B cell (primary cell): ENCODE measurements around the gene ZPBP2. TPM values are rescaled to one million over a fixed set of nuclear protein-coding genes. Genes with fewer than 3 reads are reported as not detected.

Experiments used
- ATAC-seq: fragments of 200-7000 bp; cut with Tn5 transposase; one replicate; pipeline ENCODE4 v1.10.0; 2021; ENCODE audit warnings: low read depth, mild to moderate bottlenecking, moderate number of reproducible peaks, moderate library complexity
- CTCF ChIA-PET: fragments of 350-600 bp; sonication (Branson Sonifier 250); formaldehyde crosslinking; loops from one replicate; lab custom pipeline; 2021; ENCODE audit warnings: antibody characterized with exemption, inconsistent platforms; lab: Charles Lee
- POLR2A ChIA-PET: fragments of 350-600 bp; sonication (Branson Sonifier 250); formaldehyde crosslinking; loops from one replicate; lab custom pipeline; 2021; ENCODE audit warnings: antibody characterized with exemption; lab: Charles Lee
- DNase-seq: peaks from one replicate; pipeline ENCODE4 v3.0.0; 2013
- H2AFZ ChIP-seq: 2 replicates; pipeline ENCODE4 v1.6.1; 2012; ENCODE audit warnings: mild to moderate bottlenecking, low read depth, low read length; ENCODE audit not compliant: insufficient read depth, poor library complexity, severe bottlenecking
- H3K27ac ChIP-seq, 2 donors: 1 replicate in 1 of 2; 2 replicates in 1 of 2; pipeline ENCODE4 v1.5.1; 2012 to 2013; ENCODE audit warnings: low read length in 2 of 2, mild to moderate bottlenecking in 2 of 2, moderate library complexity in 1 of 2
- H3K27me3 ChIP-seq, 4 experiments: fragments of 200-600 bp in 1 of 4; sonication (generic) in 1 of 4; replicated peaks in 1 of 4; 1 replicate in 2 of 4; 2 replicates in 2 of 4; pipeline versions ENCODE4 v1.6.1 to v1.7.0; 2013 to 2016; ENCODE audit warnings: low read length in 3 of 4, mild to moderate bottlenecking in 2 of 4, mixed read lengths in 1 of 4, moderate library complexity in 1 of 4; ENCODE audit not compliant: insufficient read depth in 4 of 4, control insufficient read depth in 3 of 4; ENCODE audit errors: control extremely low read depth in 1 of 4
- H3K36me3 ChIP-seq, 2 experiments: replicated peaks in 1 of 2; 1 replicate in 1 of 2; 2 replicates in 1 of 2; pipeline versions ENCODE4 v1.6.1 to v1.7.1; 2013; ENCODE audit warnings: low read length in 1 of 2; ENCODE audit not compliant: insufficient read depth in 2 of 2, control insufficient read depth in 1 of 2; ENCODE audit errors: control extremely low read depth in 1 of 2, extremely low read depth in 1 of 2
- H3K4me1 ChIP-seq, 2 donors: fragments of 200-600 bp in 1 of 2; sonication (generic) in 1 of 2; 1 replicate in 1 of 2; 2 replicates in 1 of 2; pipeline versions ENCODE4 v1.5.1 to v1.6.1; 2013 to 2017; ENCODE audit warnings: low read length in 2 of 2; ENCODE audit not compliant: control insufficient read depth in 2 of 2, insufficient read depth in 2 of 2
- H3K4me2 ChIP-seq: replicated peaks from 2 replicates; pipeline ENCODE3; 2012; ENCODE audit warnings: mild to moderate bottlenecking, low read depth, low read length; ENCODE audit not compliant: poor library complexity, severe bottlenecking
- H3K4me3 ChIP-seq, 5 experiments: fragments of 200-600 bp in 1 of 5; sonication (generic) in 1 of 5; 1 replicate in 3 of 5; 2 replicates in 2 of 5; pipeline versions ENCODE4 v1.5.1 to v1.7.0; 2011 to 2016; ENCODE audit warnings: low read length in 4 of 5, mild to moderate bottlenecking in 4 of 5, low read depth in 2 of 5, control low read depth in 1 of 5, moderate library complexity in 1 of 5; ENCODE audit not compliant: insufficient read depth in 1 of 5; ENCODE audit errors: control extremely low read depth in 1 of 5, extremely low read depth in 1 of 5
- H3K79me2 ChIP-seq: fragments of 200-600 bp; sonication (generic); one replicate; pipeline ENCODE4 v1.6.0; 2016; ENCODE audit warnings: low read length; ENCODE audit not compliant: control insufficient read depth, insufficient read depth
- H3K9ac ChIP-seq: fragments of 200-600 bp; sonication (generic); 2 replicates; pipeline ENCODE4 v1.6.1; 2017; ENCODE audit warnings: mild to moderate bottlenecking, low read length, moderate library complexity
- H3K9me3 ChIP-seq, 3 donors: one replicate each; pipeline versions ENCODE4 v1.6.1 to v1.7.1; 2013; ENCODE audit warnings: low read length in 2 of 3; ENCODE audit not compliant: control insufficient read depth in 2 of 3, insufficient read depth in 1 of 3; ENCODE audit errors: control extremely low read depth in 1 of 3
- H4K20me1 ChIP-seq: 2 replicates; pipeline ENCODE4 v1.6.0; 2012; ENCODE audit warnings: mild to moderate bottlenecking, low read length; ENCODE audit not compliant: insufficient read depth, control insufficient read depth, poor library complexity, severe bottlenecking
- H3K27ac Mint-ChIP-seq: one replicate; pipeline ENCODE4 v1.8.0; 2021; ENCODE audit warnings: mixed read lengths
- H3K27me3 Mint-ChIP-seq: one replicate; pipeline ENCODE4 v1.8.0; 2021; ENCODE audit warnings: mixed read lengths
- H3K4me1 Mint-ChIP-seq: one replicate; pipeline ENCODE4 v1.8.0; 2021; ENCODE audit warnings: mixed read lengths
- H3K4me3 Mint-ChIP-seq: one replicate; pipeline ENCODE4 v1.8.0; 2021; ENCODE audit warnings: mixed read lengths
- H3K9me3 Mint-ChIP-seq: one replicate; pipeline ENCODE4 v1.8.0; 2022; ENCODE audit warnings: mixed read lengths; ENCODE audit not compliant: insufficient read depth
- EZH2 ChIP-seq: IDR thresholded peaks from 2 replicates; pipeline ENCODE4 v1.6.1; 2012; ENCODE audit warnings: borderline replicate concordance, low read depth, mild to moderate bottlenecking, moderate library complexity, low read length; ENCODE audit not compliant: insufficient read depth, poor library complexity, severe bottlenecking
- WGBS: methylation state at CpG from one replicate; pipeline ENCODE4 v1.1.5; 2013; ENCODE audit warnings: missing lambda C conversion rate; ENCODE audit not compliant: insufficient coverage; 5-methylcytosine and 5-hydroxymethylcytosine counted together
- intact Hi-C: fragments of 100-400 bp; cut with micrococcal nuclease; formaldehyde crosslinking; loops from one replicate; pipeline ENCODE4 v1.10.0; 2022
- polyA plus RNA-seq: library from polyadenylated mRNA; depleted of rRNA; stranded (reverse); fragments of >200 nt; gene quantifications from 2 replicates; pipeline ENCODE4 v1.2.3, GENCODE V29; 2012
- total RNA-seq, 2 donors: library from RNA; stranded (reverse); fragments of 120-200 nt in 1 of 2; gene quantifications; 1 replicate in 1 of 2; 2 replicates in 1 of 2; pipeline versions ENCODE4 v1.2.3 to v1.2.4, GENCODE V29; 2013 to 2022
- TF ChIP-seq, protein P1 (sequence below): fragments of 200-600 bp; IDR thresholded peaks from one replicate; pipeline ENCODE4 v1.8.0; 2022; ENCODE audit warnings: antibody characterized with exemption, mild to moderate bottlenecking

The ZPBP2 gene
- total and polyA plus RNA-seq, 2 donors (not counting 1 experiment from before 2014, with no cell fraction given), result 1.6 to 1.7 TPM

DNA sequence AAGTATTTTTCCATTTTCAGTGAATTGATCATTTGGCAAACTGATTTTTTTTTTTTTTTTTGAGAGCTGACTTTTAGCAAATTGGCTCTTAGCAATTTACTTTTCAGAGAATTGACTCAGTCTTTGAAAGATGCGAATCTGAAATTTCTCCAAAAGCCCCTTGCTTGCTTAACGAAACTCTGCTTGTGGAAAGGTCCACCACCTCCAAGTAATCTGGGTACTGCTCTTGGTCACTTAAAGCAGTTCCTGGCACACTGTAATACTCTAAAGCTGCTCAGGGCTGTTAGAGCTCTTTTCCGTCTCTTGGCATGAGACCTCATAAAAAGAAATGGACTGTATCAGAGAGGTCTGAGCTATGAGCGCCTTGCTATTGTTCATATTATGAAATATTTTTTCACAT, 47.6 kb downstream of the ZPBP2 start:
- H3K27me3 Mint-ChIP-seq, result no peaks in the 10 kb centered on the region
- H3K27ac Mint-ChIP-seq, result no peak overlapping the region
- H3K4me1 Mint-ChIP-seq, result peaks cover 18% of the 10 kb centered on the region
- Histone ChIP-seq H3K9ac (no peak overlapping the region), H3K9me3 (no peaks in the 10 kb centered on the region), H3K4me1 (peaks cover 5 to 10% of the 10 kb centered on the region in 2 donors), H3K27me3 (no peaks in the 10 kb centered on the region), H3K4me3 (no peak overlapping the region), H3K36me3 (peaks cover 2 to 19% of the 10 kb centered on the region in 2 experiments), H3K4me2 (no peak overlapping the region), H3K79me2 (no peaks in the 10 kb centered on the region), H4K20me1 (no peaks in the 10 kb centered on the region), H2AFZ (no peak overlapping the region), H3K27ac (no peak overlapping the region)
- H3K9me3 Mint-ChIP-seq, result no peaks in the 10 kb centered on the region
- intact Hi-C loops, result no loop called here
- DNase-seq, result no peak
- H3K4me3 Mint-ChIP-seq, result no peak overlapping the region
- ChIA-PET POLR2A (no interaction called here), CTCF (interaction anchor here (0.7 to 1.0 kb wide), 3 partner anchors 12 to 1305 kb away, joined by 3 to 5 read pairs (median 3); partner anchors contain the start of genes LRRC3C and ORMDL3)
- 63% methylated on average over 2 of the region's 4 CpGs for WGBS
- no peak for TF ChIP-seq EZH2
- TF ChIP-seq, protein P1, sequence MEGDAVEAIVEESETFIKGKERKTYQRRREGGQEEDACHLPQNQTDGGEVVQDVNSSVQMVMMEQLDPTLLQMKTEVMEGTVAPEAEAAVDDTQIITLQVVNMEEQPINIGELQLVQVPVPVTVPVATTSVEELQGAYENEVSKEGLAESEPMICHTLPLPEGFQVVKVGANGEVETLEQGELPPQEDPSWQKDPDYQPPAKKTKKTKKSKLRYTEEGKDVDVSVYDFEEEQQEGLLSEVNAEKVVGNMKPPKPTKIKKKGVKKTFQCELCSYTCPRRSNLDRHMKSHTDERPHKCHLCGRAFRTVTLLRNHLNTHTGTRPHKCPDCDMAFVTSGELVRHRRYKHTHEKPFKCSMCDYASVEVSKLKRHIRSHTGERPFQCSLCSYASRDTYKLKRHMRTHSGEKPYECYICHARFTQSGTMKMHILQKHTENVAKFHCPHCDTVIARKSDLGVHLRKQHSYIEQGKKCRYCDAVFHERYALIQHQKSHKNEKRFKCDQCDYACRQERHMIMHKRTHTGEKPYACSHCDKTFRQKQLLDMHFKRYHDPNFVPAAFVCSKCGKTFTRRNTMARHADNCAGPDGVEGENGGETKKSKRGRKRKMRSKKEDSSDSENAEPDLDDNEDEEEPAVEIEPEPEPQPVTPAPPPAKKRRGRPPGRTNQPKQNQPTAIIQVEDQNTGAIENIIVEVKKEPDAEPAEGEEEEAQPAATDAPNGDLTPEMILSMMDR, result no peak
- no peak for ATAC-seq

DNA sequence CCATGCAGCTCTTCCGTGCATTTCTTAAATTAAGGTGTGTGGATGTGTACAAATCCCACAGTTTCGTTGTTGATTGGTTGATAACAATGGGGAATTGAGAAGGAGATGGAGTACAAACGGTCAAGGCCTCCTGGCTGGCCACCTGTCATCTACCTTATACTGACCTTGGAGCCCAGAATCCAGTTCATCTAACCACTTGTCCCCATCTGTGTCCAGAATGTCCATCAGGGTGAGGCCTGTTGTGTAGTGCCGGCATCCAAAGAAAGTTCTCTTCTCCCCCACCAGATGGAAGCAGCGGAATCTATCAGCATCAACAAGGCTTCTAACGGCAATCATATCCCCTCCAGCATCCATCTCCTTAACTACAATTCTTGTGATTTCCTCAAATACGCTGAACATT, 48.9 kb downstream of the ZPBP2 start:
- Histone ChIP-seq H4K20me1 (no peaks in the 10 kb centered on the region), H3K4me3 (no peak overlapping the region), H3K9me3 (no peaks in the 10 kb centered on the region), H2AFZ (no peak overlapping the region), H3K4me2 (no peak overlapping the region), H3K27ac (no peak overlapping the region), H3K36me3 (peaks cover 2 to 28% of the 10 kb centered on the region in 2 experiments), H3K79me2 (no peaks in the 10 kb centered on the region), H3K27me3 (no peaks in the 10 kb centered on the region), H3K4me1 (peaks cover 13 to 23% of the 10 kb centered on the region in 2 donors), H3K9ac (no peak overlapping the region)
- Mint-ChIP-seq H3K4me3 (no peak overlapping the region), H3K27ac (no peak overlapping the region), H3K9me3 (no peaks in the 10 kb centered on the region), H3K4me1 (peaks cover 31% of the 10 kb centered on the region), H3K27me3 (no peaks in the 10 kb centered on the region)
- intact Hi-C loops, result no loop called here
- ATAC-seq (no peak), DNase-seq (no peak)
- ChIA-PET POLR2A (no interaction called here), CTCF (no interaction called here)
- WGBS, result 83% methylated on average over 2 of the region's 7 CpGs
- TF ChIP-seq EZH2, result no peak
- TF ChIP-seq, protein P1, result no peak
